ENCODE data around the gene SMIM27. TPM values are rescaled to one million over a fixed set of nuclear protein-coding genes. Genes with fewer than 3 reads are reported as not detected.

SMIM27 gene
- total and polyA plus RNA-seq, 2 of the 8 experiments (the other 6 are each of a cell fraction or from before 2014, with no cell fraction given), result 3.6 to 18.1 TPM

DNA sequence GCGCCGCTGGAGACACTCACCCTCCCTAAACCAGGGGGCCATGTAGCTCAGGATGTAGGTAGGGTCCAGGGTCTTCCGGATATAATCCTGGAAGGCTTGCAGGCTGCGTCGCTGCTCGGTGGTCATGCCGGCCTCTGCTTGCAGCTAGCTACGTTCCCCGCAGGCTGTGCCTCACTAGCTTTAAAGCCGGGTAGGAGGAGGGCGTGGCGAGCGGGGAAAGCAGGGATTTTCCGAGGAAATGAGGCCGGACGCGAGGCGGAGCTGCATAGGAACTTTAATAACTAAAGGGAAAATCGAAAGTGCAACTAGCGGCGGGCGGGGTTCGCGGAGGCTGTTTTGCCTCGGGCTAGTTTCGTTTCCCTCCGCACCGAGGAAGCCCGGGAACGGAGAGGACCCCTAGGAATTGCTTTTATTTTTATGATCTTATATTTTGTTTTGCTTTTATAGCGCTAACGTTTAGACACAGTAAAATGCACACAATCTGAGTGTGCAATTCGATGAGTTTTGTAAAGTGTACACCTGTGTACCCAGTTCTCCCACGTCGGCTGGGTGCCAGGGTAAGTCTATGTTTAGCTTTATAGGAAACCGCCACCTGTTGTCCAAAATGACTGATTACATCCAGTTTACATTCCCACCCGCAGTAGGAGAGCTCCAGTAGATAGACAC lies 26.0 kb upstream of the SMIM27 start, which contains the start of gene RIGI (continued):
- TF ChIP-seq CHD7 (IDR thresholded peaks at IDR 0.05; ENCODE audit: insufficient replicate concordance, low read length) (no peak), EP300 (IDR thresholded peaks at IDR 0.05; ENCODE audit: borderline replicate concordance in 1 of 2, low read depth in 2 of 2, low read length in 2 of 2) (no peak), JUN (IDR thresholded peaks at IDR 0.05; ENCODE audit: low read depth, low read length) (no peak), TAF7 (optimal IDR thresholded peaks at IDR 0.05; ENCODE audit: borderline replicate concordance, low read depth, low read length) (no peak), POLR2AphosphoS5 (IDR thresholded peaks at IDR 0.05; ENCODE audit: low read depth, low read length) (peak; percentile 77), RBBP5 (IDR thresholded peaks at IDR 0.05; ENCODE audit: borderline replicate concordance, low read depth, low read length) (peak; percentile 92), NANOG (IDR thresholded peaks at IDR 0.05; ENCODE audit: insufficient read depth, low read depth, low read length, poor library complexity, severe bottlenecking) (no peak), RXRA (IDR thresholded peaks at IDR 0.05; ENCODE audit: insufficient read depth, low read depth, low read length) (no peak), MAX (IDR thresholded peaks at IDR 0.05) (peak; percentile 18; the same call in 1 of the 2 replicates)

Measured in H1 (cell line).